ENCODE data around the gene TIPRL.
A peak's percentile ranks its signal among the peaks of the same experiment; 100 is the strongest.

The TIPRL gene

GRCh38 chr1:168235937-168236336 is 57.2 kb downstream of the TIPRL start:
- Histone ChIP-seq H3K27ac (replicated peaks; ENCODE audit: low read length) (no peak overlapping the region), H3K23ac (ENCODE audit: low read depth, low read length, poor library complexity) (no peak overlapping the region), H3K4ac (ENCODE audit: low read length) (no peak overlapping the region), H2AFZ (ENCODE audit: low read length) (no peak overlapping the region), H2BK120ac (ENCODE audit: low read depth, low read length) (no peak overlapping the region), H2BK12ac (ENCODE audit: low read length) (no peak overlapping the region), H4K8ac (ENCODE audit: low read depth, low read length) (no peak overlapping the region), H2BK5ac (ENCODE audit: low read length) (no peak overlapping the region), H3K4me1 (ENCODE audit: control insufficient read depth in 2 of 2, insufficient read depth in 1 of 2, low read depth in 1 of 2, low read length in 2 of 2) (no peaks in the 10 kb centered on the region), H2AK5ac (ENCODE audit: low read depth, low read length) (no peak overlapping the region), H2BK15ac (ENCODE audit: low read length) (no peak overlapping the region), H3K9me3 (replicated peaks in 1 of 2; ENCODE audit: control insufficient read depth in 2 of 2, insufficient read depth in 1 of 2, low read depth in 1 of 2, low read length in 2 of 2) (no peaks in the 10 kb centered on the region), H3K4me3 (ENCODE audit: low read length in 2 of 2) (no peak overlapping the region), H3K27me3 (ENCODE audit: control insufficient read depth in 3 of 3, insufficient read depth in 3 of 3, low read depth in 1 of 3, low read length in 3 of 3) (no peaks in the 10 kb centered on the region), H3K36me3 (replicated peaks in 1 of 2; ENCODE audit: control insufficient read depth in 2 of 2, insufficient read depth in 2 of 2, low read length in 2 of 2) (peaks cover 7 to 95% of the 10 kb centered on the region in 2 donors), H4K91ac (ENCODE audit: low read depth, low read length, poor library complexity) (no peak overlapping the region), H3K9ac (ENCODE audit: low read depth, low read length, poor library complexity) (no peak overlapping the region), H3K79me1 (ENCODE audit: low read depth, low read length) (no peaks in the 10 kb centered on the region), H3K4me2 (ENCODE audit: insufficient read depth, low read length, poor library complexity, severe bottlenecking) (no peak overlapping the region), H3K14ac (ENCODE audit: low read length) (no peak overlapping the region), H3K18ac (ENCODE audit: low read length) (no peak overlapping the region)
- WGBS, 2 donors (ENCODE audit: extremely low coverage in 2 of 2, insufficient read length in 2 of 2, insufficient replicate concordance in 1 of 2), result 100% methylated on average over 1 of the region's 3 CpGs; no CpG with 5 or more reads in 1 of the 2 donors
- no peak for DNase-seq (ENCODE audit: low spot score)

- no peak overlapping the region for H4K8ac ChIP-seq (ENCODE audit: low read depth, low read length)
- H2AFZ ChIP-seq (ENCODE audit: low read length), result no peak overlapping the region
- H4K91ac ChIP-seq (ENCODE audit: low read depth, low read length, poor library complexity), result no peak overlapping the region
- H3K9me3 ChIP-seq (replicated peaks in 1 of 2; ENCODE audit: control insufficient read depth in 2 of 2, insufficient read depth in 1 of 2, low read depth in 1 of 2, low read length in 2 of 2), result no peaks in the 10 kb centered on the region
- no peak overlapping the region for H2BK12ac ChIP-seq (ENCODE audit: low read length)
- no peaks in the 10 kb centered on the region for H3K27me3 ChIP-seq (ENCODE audit: control insufficient read depth in 3 of 3, insufficient read depth in 3 of 3, low read depth in 1 of 3, low read length in 3 of 3)
- H2BK120ac ChIP-seq (ENCODE audit: low read depth, low read length), result no peak overlapping the region
- H3K4me1 ChIP-seq (ENCODE audit: control insufficient read depth in 2 of 2, insufficient read depth in 1 of 2, low read depth in 1 of 2, low read length in 2 of 2), result no peaks in the 10 kb centered on the region
- no peak overlapping the region for H3K4me3 ChIP-seq (ENCODE audit: low read length in 2 of 2)
- no peak overlapping the region for H2BK5ac ChIP-seq (ENCODE audit: low read length)
- DNase-seq (ENCODE audit: low spot score), result no peak
- H3K14ac ChIP-seq (ENCODE audit: low read length), result no peak overlapping the region
- WGBS, 2 donors (ENCODE audit: extremely low coverage in 2 of 2, insufficient read length in 2 of 2, insufficient replicate concordance in 1 of 2), result no CpG with 5 or more reads among the region's 7 CpGs
- H3K18ac ChIP-seq (ENCODE audit: low read length), result no peak overlapping the region
- no peak overlapping the region for H3K9ac ChIP-seq (ENCODE audit: low read depth, low read length, poor library complexity)
- H3K23ac ChIP-seq (ENCODE audit: low read depth, low read length, poor library complexity), result no peak overlapping the region
- peaks cover 8 to 93% of the 10 kb centered on the region in 2 donors for H3K36me3 ChIP-seq (replicated peaks in 1 of 2; ENCODE audit: control insufficient read depth in 2 of 2, insufficient read depth in 2 of 2, low read length in 2 of 2)
- H2BK15ac ChIP-seq (ENCODE audit: low read length), result no peak overlapping the region
- no peak overlapping the region for H3K4me2 ChIP-seq (ENCODE audit: insufficient read depth, low read length, poor library complexity, severe bottlenecking)
- H3K79me1 ChIP-seq (ENCODE audit: low read depth, low read length), result no peaks in the 10 kb centered on the region
- no peak overlapping the region for H3K27ac ChIP-seq (replicated peaks; ENCODE audit: low read length)
- H2AK5ac ChIP-seq (ENCODE audit: low read depth, low read length), result no peak overlapping the region
- H3K4ac ChIP-seq (ENCODE audit: low read length), result no peak overlapping the region
Measured at GRCh38 chr1:168236836-168237611, 58.3 kb downstream of the TIPRL start.

- Histone ChIP-seq H3K4ac (ENCODE audit: low read length) (no peak overlapping the region), H3K27ac (replicated peaks; ENCODE audit: low read length) (peak overlapping the region; percentile 5), H2BK5ac (ENCODE audit: low read length) (no peak overlapping the region), H3K4me1 (ENCODE audit: control insufficient read depth in 2 of 2, insufficient read depth in 1 of 2, low read depth in 1 of 2, low read length in 2 of 2) (peaks cover 0 to 6% of the 10 kb centered on the region in 2 donors), H3K23ac (ENCODE audit: low read depth, low read length, poor library complexity) (peak overlapping the region; percentile 82), H4K91ac (ENCODE audit: low read depth, low read length, poor library complexity) (no peak overlapping the region), H3K36me3 (replicated peaks in 1 of 2; ENCODE audit: control insufficient read depth in 2 of 2, insufficient read depth in 2 of 2, low read length in 2 of 2) (peaks cover 13 to 80% of the 10 kb centered on the region in 2 donors), H2BK12ac (ENCODE audit: low read length) (no peak overlapping the region), H4K8ac (ENCODE audit: low read depth, low read length) (no peak overlapping the region), H2AFZ (ENCODE audit: low read length) (no peak overlapping the region), H3K14ac (ENCODE audit: low read length) (no peak overlapping the region), H2AK5ac (ENCODE audit: low read depth, low read length) (no peak overlapping the region), H3K9me3 (replicated peaks in 1 of 2; ENCODE audit: control insufficient read depth in 2 of 2, insufficient read depth in 1 of 2, low read depth in 1 of 2, low read length in 2 of 2) (no peaks in the 10 kb centered on the region), H3K79me1 (ENCODE audit: low read depth, low read length) (no peaks in the 10 kb centered on the region), H3K9ac (ENCODE audit: low read depth, low read length, poor library complexity) (no peak overlapping the region), H2BK15ac (ENCODE audit: low read length) (no peak overlapping the region), H3K4me2 (ENCODE audit: insufficient read depth, low read length, poor library complexity, severe bottlenecking) (no peak overlapping the region), H2BK120ac (ENCODE audit: low read depth, low read length) (no peak overlapping the region), H3K4me3 (ENCODE audit: low read length in 2 of 2) (peak overlapping the region in 1 of 2 donors; percentile 16), H3K18ac (ENCODE audit: low read length) (peak overlapping the region; percentile 35), H3K27me3 (ENCODE audit: control insufficient read depth in 3 of 3, insufficient read depth in 3 of 3, low read depth in 1 of 3, low read length in 3 of 3) (no peaks in the 10 kb centered on the region)
- DNase-seq (ENCODE audit: low spot score), result no peak
- no CpG with 5 or more reads among the region's 2 CpGs for WGBS, 2 donors (ENCODE audit: extremely low coverage in 2 of 2, insufficient read length in 2 of 2, insufficient replicate concordance in 1 of 2)
Measured at GRCh38 chr1:168243198-168243597, 64.4 kb downstream of the TIPRL start.

- H3K4me1 ChIP-seq (ENCODE audit: control insufficient read depth in 2 of 2, insufficient read depth in 1 of 2, low read depth in 1 of 2, low read length in 2 of 2), result peaks cover 0 to 6% of the 10 kb centered on the region in 2 donors
- no peak overlapping the region for H2AK5ac ChIP-seq (ENCODE audit: low read depth, low read length)
- WGBS, 2 donors (ENCODE audit: extremely low coverage in 2 of 2, insufficient read length in 2 of 2, insufficient replicate concordance in 1 of 2), result no CpG with 5 or more reads among the region's 3 CpGs
- H3K23ac ChIP-seq (ENCODE audit: low read depth, low read length, poor library complexity), result peak overlapping the region; percentile 82
- peaks cover 13 to 76% of the 10 kb centered on the region in 2 donors for H3K36me3 ChIP-seq (replicated peaks in 1 of 2; ENCODE audit: control insufficient read depth in 2 of 2, insufficient read depth in 2 of 2, low read length in 2 of 2)
- H4K91ac ChIP-seq (ENCODE audit: low read depth, low read length, poor library complexity), result no peak overlapping the region
- no peak overlapping the region for H2BK12ac ChIP-seq (ENCODE audit: low read length)
- H3K9me3 ChIP-seq (replicated peaks in 1 of 2; ENCODE audit: control insufficient read depth in 2 of 2, insufficient read depth in 1 of 2, low read depth in 1 of 2, low read length in 2 of 2), result no peaks in the 10 kb centered on the region
- H3K27ac ChIP-seq (replicated peaks; ENCODE audit: low read length), result peak overlapping the region; percentile 5
- no peak overlapping the region for H2BK15ac ChIP-seq (ENCODE audit: low read length)
- no peak overlapping the region for H2BK120ac ChIP-seq (ENCODE audit: low read depth, low read length)
- H3K79me1 ChIP-seq (ENCODE audit: low read depth, low read length), result no peaks in the 10 kb centered on the region
- H2AFZ ChIP-seq (ENCODE audit: low read length), result no peak overlapping the region
- peak overlapping the region; percentile 35 for H3K18ac ChIP-seq (ENCODE audit: low read length)
- no peak for DNase-seq (ENCODE audit: low spot score)
- no peak overlapping the region for H2BK5ac ChIP-seq (ENCODE audit: low read length)
- H3K4me2 ChIP-seq (ENCODE audit: insufficient read depth, low read length, poor library complexity, severe bottlenecking), result no peak overlapping the region
- no peak overlapping the region for H3K4ac ChIP-seq (ENCODE audit: low read length)
- peak overlapping the region in 1 of 2 donors; percentile 16 for H3K4me3 ChIP-seq (ENCODE audit: low read length in 2 of 2)
- no peak overlapping the region for H4K8ac ChIP-seq (ENCODE audit: low read depth, low read length)
- H3K14ac ChIP-seq (ENCODE audit: low read length), result no peak overlapping the region
- no peak overlapping the region for H3K9ac ChIP-seq (ENCODE audit: low read depth, low read length, poor library complexity)
- no peaks in the 10 kb centered on the region for H3K27me3 ChIP-seq (ENCODE audit: control insufficient read depth in 3 of 3, insufficient read depth in 3 of 3, low read depth in 1 of 3, low read length in 3 of 3)
Measured at GRCh38 chr1:168243636-168244212, 65.0 kb downstream of the TIPRL start.

Measured in neuronal stem cell (in vitro differentiated cells).